IPS DF 6.9 (cell line): ENCODE results near the gene OR2V2.
A peak's percentile ranks its signal among the peaks of the same experiment; 100 is the strongest.
"Not testable (repeated sequence)": the region's sequence is repeated elsewhere in the genome, so short reads cannot be mapped to it uniquely, and the experiment has no call there.

Experiments
- DNase-seq: peaks from one replicate; pipeline ENCODE4 v3.0.0-alpha.2; 2013; ENCODE audit warnings: low read depth, low spot score
- H3K27ac ChIP-seq: one replicate; pipeline ENCODE4 v1.5.1; 2013; ENCODE audit warnings: low read length, control low read depth
- H3K27me3 ChIP-seq: 2 replicates; pipeline ENCODE4 v1.6.1; 2013; ENCODE audit warnings: mild to moderate bottlenecking, low read length; ENCODE audit not compliant: control insufficient read depth, insufficient read depth
- H3K36me3 ChIP-seq: 2 replicates; pipeline ENCODE4 v1.6.1; 2013; ENCODE audit warnings: low read length; ENCODE audit not compliant: control insufficient read depth, insufficient read depth
- H3K4me1 ChIP-seq: 2 replicates; pipeline ENCODE4 v1.6.1; 2013; ENCODE audit warnings: low read length; ENCODE audit not compliant: control insufficient read depth, insufficient read depth
- H3K4me3 ChIP-seq: 2 replicates; pipeline ENCODE4 v1.5.1; 2013; ENCODE audit warnings: mild to moderate bottlenecking, low read length
- H3K9me3 ChIP-seq: 2 replicates; pipeline ENCODE4 v1.6.1; 2013; ENCODE audit warnings: low read length, inconsistent platforms; ENCODE audit not compliant: control insufficient read depth, insufficient read depth
- WGBS: extraction: QIAGEN DNeasy Blood & Tissue Kit; methylation state at CpG from one replicate; pipeline ENCODE4 v1.1.7; 2013; ENCODE audit warnings: mixed read lengths, missing lambda C conversion rate; ENCODE audit not compliant: insufficient read length, insufficient coverage; 5-methylcytosine and 5-hydroxymethylcytosine counted together

The OR2V2 gene

DNA sequence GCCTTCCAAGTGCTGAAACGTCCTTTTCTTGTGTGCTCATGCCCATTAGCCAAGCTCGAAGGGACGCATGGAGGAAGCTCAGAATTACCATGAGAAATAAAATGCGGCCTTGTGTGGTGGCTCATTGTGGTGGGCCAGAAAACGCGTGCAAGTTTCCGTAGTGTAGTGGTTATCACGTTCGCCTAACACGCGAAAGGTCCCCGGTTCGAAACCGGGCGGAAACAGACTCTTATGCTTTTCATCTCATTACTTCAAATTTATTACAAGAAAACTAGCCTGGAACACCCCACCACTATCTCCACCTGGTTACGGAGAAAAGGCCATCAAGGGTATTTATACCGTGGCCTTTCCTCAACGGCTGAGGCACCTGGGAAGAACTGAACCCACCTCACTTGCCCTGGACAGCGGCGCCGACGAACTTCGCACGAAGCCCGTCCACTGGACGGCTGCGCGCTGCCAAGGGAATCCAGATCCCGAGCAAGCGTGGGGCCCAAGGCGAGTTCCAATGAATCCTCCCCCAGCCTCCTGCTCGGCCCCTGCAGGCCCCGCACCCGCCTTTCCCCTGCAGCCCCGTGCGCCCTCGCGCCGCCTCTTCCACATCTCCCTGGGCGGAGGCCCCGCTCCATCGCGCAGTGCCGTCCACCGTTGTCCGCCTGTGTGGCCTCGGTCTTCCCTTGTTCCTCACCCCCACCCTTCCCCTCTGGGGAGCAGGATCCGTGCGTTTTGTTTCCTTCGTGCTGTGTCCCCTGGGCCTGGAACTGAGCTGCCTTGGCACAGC is 22.3 kb downstream of the OR2V2 start:
- H3K4me1 ChIP-seq, H3K9me3 ChIP-seq, H3K36me3 ChIP-seq, H3K27ac ChIP-seq, H3K27me3 ChIP-seq, DNase-seq: not testable (repeated sequence)
- H3K4me3 ChIP-seq = peak overlapping the region; percentile 47; the same call in 1 of the 2 replicates
- no CpG with 5 or more reads among the region's 50 CpGs for WGBS

DNA sequence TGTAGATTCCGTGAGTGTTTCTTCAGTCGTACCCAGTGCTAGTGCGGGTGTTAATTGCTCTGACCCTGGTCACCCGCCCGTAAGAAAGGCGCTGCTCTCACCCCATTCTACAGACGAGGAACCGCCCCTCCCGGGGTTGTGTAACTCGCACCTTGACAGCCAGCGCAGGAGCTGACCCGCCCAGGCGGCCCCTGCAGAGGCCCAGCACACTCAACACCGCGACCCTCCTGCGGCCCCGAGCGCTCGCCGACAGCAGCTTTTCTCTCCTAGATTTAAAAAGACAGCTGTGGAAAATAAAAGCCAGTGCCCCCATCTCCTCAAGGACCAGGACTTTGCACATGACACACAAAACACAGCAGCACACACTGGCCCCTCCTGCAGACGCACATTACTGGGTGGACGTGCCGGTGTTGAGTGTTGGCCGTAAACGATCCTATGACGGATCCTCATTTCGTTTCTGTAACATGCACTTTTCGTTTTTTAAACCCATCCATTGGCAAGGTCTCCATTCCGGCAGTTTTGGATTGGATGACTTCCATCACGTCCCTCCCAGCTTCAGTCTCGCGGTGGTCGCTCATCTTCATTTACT is 22.9 kb downstream of the OR2V2 start:
- Histone ChIP-seq H3K27ac (no peak overlapping the region), H3K4me3 (peak overlapping the region; percentile 47; the same call in 1 of the 2 replicates), H3K4me1 (no peaks in the 10 kb centered on the region), H3K27me3 (peaks cover 7% of the 10 kb centered on the region), H3K9me3 (no peaks in the 10 kb centered on the region), H3K36me3 (no peaks in the 10 kb centered on the region)
- WGBS = no CpG with 5 or more reads among the region's 33 CpGs
- no peak for DNase-seq

DNA sequence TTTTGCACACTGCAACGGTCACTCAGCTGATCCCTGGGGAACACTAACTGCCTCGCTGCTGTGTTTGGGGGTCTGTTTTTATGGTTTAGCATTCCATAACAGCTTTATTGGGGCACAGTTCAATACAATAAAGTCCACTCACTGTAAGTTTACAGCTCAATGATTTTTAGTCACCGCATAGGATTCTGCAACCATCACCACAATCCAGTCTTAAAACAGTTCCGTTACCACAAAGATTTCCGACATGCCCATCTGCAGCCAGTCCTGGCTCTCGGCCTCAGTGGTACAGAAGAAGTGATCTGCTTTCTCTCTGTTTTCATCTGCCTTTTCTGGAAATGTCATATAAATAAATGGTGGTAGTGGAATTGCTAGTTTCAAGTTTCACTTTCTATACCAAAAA is 23.6 kb downstream of the OR2V2 start:
- H3K27ac ChIP-seq = no peak overlapping the region
- peaks cover 7% of the 10 kb centered on the region for H3K27me3 ChIP-seq
- DNase-seq = no peak
- no peak overlapping the region for H3K4me3 ChIP-seq
- no CpG with 5 or more reads among the region's 6 CpGs for WGBS
- no peaks in the 10 kb centered on the region for H3K36me3 ChIP-seq
- H3K4me1 ChIP-seq = no peaks in the 10 kb centered on the region
- no peaks in the 10 kb centered on the region for H3K9me3 ChIP-seq

DNA sequence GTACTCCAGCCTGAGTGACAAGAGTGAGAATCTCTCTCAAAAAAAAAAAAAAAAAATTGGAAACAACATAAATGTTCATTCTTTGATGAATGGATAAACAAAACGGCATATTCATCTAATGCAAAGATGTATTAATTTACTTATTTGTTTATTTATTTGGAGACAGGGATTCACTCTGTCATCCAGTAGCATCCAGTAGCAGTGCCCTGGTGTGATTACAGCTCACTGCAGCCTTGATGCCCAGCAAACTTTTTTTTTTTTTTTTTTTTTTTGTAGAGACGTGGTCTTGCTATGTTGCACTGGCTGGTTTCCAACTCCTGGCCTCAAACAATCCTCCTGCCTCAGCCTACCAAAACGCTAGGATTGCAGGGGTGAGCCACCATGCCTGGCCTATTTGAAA is 24.4 kb downstream of the OR2V2 start:
- H3K27ac ChIP-seq = no peak overlapping the region
- no peak for DNase-seq
- H3K27me3 ChIP-seq = peaks cover 7% of the 10 kb centered on the region
- H3K36me3 ChIP-seq = no peaks in the 10 kb centered on the region
- H3K4me3 ChIP-seq = no peak overlapping the region
- H3K4me1 ChIP-seq = no peaks in the 10 kb centered on the region
- no CpG with 5 or more reads among the region's 3 CpGs for WGBS
- H3K9me3 ChIP-seq = no peaks in the 10 kb centered on the region

DNA sequence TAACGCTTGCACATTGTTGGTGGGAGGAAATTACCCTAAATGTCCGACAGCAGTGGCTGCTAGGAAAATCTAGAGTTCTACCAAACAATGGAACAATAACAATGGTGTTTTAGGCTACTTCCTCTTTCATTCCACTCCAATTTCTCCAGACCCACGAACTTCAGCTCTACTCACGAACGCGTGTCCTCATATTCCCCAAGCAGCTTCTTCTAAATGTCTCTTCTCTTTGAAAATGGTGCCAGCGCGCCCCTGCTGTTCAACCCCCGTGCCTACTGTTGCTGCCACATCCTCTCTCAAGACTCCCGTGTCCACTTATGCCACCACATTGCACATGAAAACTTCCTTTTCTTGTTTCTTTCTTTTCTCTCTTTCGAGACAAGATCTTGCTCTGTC is 25.6 kb downstream of the OR2V2 start:
- peaks cover 7% of the 10 kb centered on the region for H3K27me3 ChIP-seq
- no CpG with 5 or more reads among the region's 11 CpGs for WGBS
- H3K4me3 ChIP-seq = peak overlapping the region; percentile 37; the same call in 1 of the 2 replicates
- H3K4me1 ChIP-seq = no peaks in the 10 kb centered on the region
- no peaks in the 10 kb centered on the region for H3K9me3 ChIP-seq
- DNase-seq = no peak
- no peaks in the 10 kb centered on the region for H3K36me3 ChIP-seq
- H3K27ac ChIP-seq = no peak overlapping the region

DNA sequence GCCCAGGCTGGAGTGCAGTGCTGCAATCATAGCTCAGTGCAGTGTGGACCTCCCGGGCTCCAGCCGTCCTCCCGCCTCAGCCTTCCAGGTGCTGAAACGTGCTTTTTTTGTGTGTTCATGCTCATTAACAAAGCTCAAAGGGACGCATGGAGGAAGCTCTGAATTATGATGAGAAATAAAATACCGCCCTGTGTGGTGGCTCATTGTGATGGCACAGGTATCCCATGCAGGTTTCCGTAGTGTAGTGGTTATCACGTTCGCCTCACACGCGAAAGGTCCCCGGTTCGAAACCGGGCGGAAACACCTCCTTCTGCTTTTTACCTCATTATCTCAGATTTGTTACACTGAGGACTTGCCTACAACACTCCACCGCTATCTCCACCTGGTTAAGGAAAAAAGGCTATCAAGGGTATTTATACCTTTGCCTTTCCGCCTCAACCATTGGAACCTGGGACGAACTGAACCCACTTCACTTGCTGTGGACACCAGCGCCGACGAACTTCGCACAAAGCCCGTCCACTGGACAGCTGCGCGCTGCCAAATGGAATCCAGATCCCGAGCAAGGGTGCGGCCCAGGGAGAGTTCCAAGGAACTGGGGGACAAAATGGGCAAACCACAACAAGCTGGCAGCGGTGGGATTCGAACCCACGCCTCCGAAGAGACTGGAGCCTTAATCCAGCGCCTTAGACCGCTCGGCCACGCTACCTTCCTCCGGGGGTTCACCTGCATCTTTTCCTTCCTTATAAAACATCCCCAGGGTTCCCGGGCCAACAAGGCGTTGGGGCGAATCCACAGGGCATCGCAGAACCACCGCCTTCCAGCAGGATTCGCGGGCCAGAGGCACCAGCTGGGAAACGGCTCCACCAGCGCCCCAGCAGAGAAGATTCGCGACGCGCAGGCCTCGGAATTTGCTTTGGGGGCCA is 26.3 kb downstream of the OR2V2 start:
- no peak for DNase-seq
- Histone ChIP-seq H3K36me3 (no peaks in the 10 kb centered on the region), H3K27ac (no peak overlapping the region), H3K27me3 (peaks cover 7% of the 10 kb centered on the region), H3K4me3 (peak overlapping the region; percentile 58; the same call in 1 of the 2 replicates), H3K9me3 (no peaks in the 10 kb centered on the region), H3K4me1 (no peaks in the 10 kb centered on the region)
- WGBS = no CpG with 5 or more reads among the region's 50 CpGs

DNA sequence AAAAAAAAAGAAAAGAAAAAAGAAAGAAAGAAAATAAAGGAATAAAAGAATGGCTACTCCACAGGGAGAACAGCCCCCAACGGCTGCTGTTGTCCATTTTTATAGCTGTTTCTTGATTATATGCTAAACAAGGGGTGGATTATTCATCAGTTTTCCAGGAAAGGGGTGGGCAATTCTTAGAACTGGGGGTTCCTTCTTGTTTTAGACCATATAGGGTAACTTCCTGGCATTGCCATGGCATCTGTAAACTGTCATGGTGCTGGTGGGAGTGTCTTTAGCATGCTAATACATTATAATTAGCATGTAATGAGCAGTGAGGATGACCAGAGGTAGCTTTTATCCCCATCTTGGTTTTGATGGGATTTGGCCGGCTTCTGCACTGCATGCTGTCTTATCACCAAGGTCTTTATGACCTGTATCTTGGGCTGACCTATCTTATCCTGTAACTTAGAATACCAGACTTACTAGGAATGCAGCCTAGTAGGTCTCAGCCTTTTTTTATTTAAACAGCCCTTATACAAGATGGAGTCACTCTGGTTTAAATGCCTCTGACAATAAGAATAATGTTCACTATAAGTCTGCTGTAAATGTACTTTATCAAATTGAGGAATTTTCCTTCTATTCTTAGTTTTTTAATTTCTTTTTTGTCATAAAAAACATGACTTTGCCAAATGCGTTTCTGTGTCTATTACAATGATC is 29.0 kb downstream of the OR2V2 start:
- no peak overlapping the region for H3K27ac ChIP-seq
- H3K36me3 ChIP-seq = no peaks in the 10 kb centered on the region
- DNase-seq = no peak
- H3K27me3 ChIP-seq = no peaks in the 10 kb centered on the region
- H3K9me3 ChIP-seq = no peaks in the 10 kb centered on the region
- H3K4me1 ChIP-seq = no peaks in the 10 kb centered on the region
- H3K4me3 ChIP-seq = no peak overlapping the region
- WGBS = no CpG with 5 or more reads among the region's 3 CpGs

DNA sequence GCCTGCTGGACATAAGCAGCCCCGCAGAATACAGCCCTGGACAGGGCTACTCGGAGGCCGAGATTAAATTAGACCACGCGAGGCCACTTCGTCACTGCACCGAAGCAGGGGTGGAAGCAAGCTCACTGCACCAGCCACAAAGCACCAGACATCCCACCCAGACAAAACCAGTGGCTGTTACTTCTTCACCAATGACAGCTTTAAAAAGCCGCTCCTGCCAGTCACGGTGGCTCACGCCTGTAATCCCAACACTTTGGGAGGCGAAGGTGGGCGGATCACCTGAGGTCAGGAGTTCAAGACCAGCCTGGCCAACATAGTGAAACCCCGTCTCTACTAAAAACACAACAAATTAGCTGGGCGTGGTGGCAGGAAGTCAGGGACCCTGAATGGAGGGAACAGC is 30.2 kb downstream of the OR2V2 start:
- no CpG with 5 or more reads among the region's 14 CpGs for WGBS
- H3K36me3 ChIP-seq = not testable (repeated sequence)

DNA sequence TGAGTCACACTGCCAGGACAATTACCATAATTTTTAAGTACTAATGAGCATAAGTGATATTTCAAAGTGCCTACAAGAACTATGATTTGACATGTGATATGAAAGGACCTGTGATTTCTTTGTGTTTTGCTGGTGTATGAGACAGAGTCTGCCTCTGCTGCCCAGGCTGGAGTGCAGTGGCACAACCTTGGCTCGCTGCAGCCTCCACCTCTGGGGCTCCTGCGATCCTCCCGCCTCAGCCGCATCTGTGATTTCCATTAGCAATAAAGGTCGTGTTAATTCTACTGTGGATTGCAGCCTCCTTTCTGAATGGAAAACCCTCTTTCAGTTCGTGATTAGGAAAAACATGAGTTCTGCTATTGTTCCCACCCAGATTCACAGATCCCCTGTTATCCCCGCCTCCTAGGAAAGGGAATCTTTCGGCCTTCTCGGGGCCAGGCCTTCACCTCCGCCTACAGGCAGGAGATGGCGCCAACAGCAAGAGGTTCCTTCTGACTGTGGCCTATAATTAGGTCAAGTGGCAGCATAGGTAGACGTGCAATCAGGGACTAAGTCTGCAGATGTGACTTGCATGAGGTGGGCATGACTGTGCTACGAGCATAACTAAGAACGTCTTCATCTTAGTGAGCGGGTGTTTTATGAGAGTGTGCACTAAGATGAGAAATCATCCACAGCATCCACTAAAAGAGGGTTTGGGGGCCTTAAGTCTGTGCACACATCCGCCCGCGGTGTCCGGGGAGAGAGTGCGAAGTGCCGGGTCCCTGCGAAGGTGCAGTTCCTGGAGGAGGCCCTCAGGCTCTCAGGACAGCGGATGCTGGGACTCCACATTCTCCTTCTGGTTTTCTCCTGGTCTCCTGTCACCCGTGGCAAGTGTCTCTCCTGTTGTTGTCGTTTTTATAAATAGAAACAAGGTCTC is 34.5 kb downstream of the OR2V2 start:
- Histone ChIP-seq H3K4me3 (no peak overlapping the region), H3K36me3 (no peaks in the 10 kb centered on the region), H3K27ac (no peak overlapping the region), H3K27me3 (no peaks in the 10 kb centered on the region), H3K9me3 (no peaks in the 10 kb centered on the region; the same call in 1 of the 2 replicates), H3K4me1 (no peaks in the 10 kb centered on the region)
- WGBS = no CpG with 5 or more reads among the region's 25 CpGs
- DNase-seq = no peak

More for the DNA sequence above, 30.2 kb downstream of the OR2V2 start:
- H3K4me1 ChIP-seq, H3K9me3 ChIP-seq, H3K27ac ChIP-seq, H3K27me3 ChIP-seq, DNase-seq, H3K4me3 ChIP-seq: not testable (repeated sequence)
